Glutamatergic neuron (in vitro differentiated cells): ENCODE measurements around the gene CIAO3. TPM values are rescaled to one million over a fixed set of nuclear protein-coding genes. Genes with fewer than 3 reads are reported as not detected.
"Not testable (repeated sequence)": the region's sequence is repeated elsewhere in the genome, so short reads cannot be mapped to it uniquely, and the experiment has no call there.

Source experiments
- DNase-seq: peaks from one replicate; pipeline ENCODE4 v3.0.0; 2022
- H3K27ac Mint-ChIP-seq: one replicate; pipeline ENCODE4 v1.8.0; 2020; ENCODE audit warnings: mild to moderate bottlenecking, mixed read lengths, inconsistent platforms; ENCODE audit not compliant: unreplicated experiment
- H3K27me3 Mint-ChIP-seq: one replicate; pipeline ENCODE4 v1.8.0; 2020; ENCODE audit warnings: mild to moderate bottlenecking, moderate library complexity, mixed read lengths, inconsistent platforms; ENCODE audit not compliant: unreplicated experiment
- H3K36me3 Mint-ChIP-seq: one replicate; pipeline ENCODE4 v1.8.0; 2020; ENCODE audit warnings: mild to moderate bottlenecking, mixed read lengths, inconsistent platforms; ENCODE audit not compliant: unreplicated experiment
- H3K4me1 Mint-ChIP-seq: one replicate; pipeline ENCODE4 v1.8.0; 2020; ENCODE audit warnings: mild to moderate bottlenecking, low read depth, mixed read lengths, inconsistent platforms; ENCODE audit not compliant: unreplicated experiment
- H3K4me3 Mint-ChIP-seq: one replicate; pipeline ENCODE4 v1.8.0; 2020; ENCODE audit warnings: mild to moderate bottlenecking, mixed read lengths, inconsistent platforms; ENCODE audit not compliant: unreplicated experiment
- H3K9me3 Mint-ChIP-seq: one replicate; pipeline ENCODE4 v1.8.0; 2020; ENCODE audit warnings: mild to moderate bottlenecking, moderate library complexity, mixed read lengths, inconsistent platforms; ENCODE audit not compliant: unreplicated experiment
- total RNA-seq: library from RNA; stranded (reverse); fragmentation: NEBNext Ultra II Directional; extraction: Animal tissue kit (Norgen Biotek cat#: 25700); gene quantifications from one replicate; pipeline ENCODE4 v1.2.1, GENCODE V29; 2021; ENCODE audit not compliant: unreplicated experiment
- TF ChIP-seq, protein P1 (sequence below): fragments of 200-600 bp; sonication (generic); IDR thresholded peaks from one replicate; pipeline ENCODE4 v1.5.0; 2021; ENCODE audit not compliant: partially characterized antibody, unreplicated experiment

CIAO3 gene
- total RNA-seq, 1 donor from 2014 or later = 49.5 TPM

DNA sequence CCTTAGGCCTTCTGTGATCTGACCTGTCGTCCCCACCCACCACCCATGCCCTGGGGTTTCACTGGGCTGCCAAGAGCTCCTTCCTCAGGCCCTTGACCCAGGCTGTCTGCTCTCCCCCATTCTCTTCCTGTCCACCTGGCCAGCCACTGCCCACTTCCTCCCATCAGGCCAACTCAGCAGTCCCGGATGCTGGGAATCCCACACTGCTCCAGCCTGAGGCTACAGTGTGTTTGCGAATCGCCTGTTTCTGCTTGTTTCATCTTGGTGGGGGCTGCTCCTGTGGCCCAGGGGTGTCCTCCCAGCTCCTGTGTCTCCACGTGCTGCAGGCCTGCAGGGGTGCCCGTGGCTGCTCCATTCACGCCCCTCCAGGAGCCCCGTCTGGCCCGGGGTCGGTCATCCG is 26.7 kb downstream of the CIAO3 start:
- TF ChIP-seq, protein P1, sequence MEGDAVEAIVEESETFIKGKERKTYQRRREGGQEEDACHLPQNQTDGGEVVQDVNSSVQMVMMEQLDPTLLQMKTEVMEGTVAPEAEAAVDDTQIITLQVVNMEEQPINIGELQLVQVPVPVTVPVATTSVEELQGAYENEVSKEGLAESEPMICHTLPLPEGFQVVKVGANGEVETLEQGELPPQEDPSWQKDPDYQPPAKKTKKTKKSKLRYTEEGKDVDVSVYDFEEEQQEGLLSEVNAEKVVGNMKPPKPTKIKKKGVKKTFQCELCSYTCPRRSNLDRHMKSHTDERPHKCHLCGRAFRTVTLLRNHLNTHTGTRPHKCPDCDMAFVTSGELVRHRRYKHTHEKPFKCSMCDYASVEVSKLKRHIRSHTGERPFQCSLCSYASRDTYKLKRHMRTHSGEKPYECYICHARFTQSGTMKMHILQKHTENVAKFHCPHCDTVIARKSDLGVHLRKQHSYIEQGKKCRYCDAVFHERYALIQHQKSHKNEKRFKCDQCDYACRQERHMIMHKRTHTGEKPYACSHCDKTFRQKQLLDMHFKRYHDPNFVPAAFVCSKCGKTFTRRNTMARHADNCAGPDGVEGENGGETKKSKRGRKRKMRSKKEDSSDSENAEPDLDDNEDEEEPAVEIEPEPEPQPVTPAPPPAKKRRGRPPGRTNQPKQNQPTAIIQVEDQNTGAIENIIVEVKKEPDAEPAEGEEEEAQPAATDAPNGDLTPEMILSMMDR = no peak

DNA sequence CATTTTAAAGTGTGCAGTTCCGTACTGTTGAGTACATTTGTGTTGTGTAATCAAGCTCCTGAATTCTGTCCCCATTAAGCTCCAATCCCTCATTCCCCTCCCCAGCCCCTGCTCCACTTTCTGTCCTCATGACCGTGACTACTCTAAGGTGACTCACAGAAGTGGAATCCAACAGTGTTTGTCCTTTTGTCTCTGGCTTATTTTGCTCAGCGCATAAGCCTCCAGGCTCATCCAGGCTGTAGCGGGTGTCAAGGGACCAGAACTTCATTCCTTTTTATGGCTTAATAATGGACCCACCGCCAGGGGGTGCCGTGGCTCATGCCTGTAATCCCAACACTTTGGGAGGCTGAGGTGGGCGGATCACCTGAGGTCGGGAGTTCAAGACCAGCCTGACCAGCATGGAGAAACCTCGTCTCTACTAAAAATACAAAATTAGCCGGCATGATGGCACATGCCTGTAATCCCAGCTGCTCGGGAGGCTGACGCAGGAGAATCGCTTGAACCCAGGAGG is 28.0 kb downstream of the CIAO3 start:
- Mint-ChIP-seq H3K4me1 (peaks cover 20% of the 10 kb centered on the region), H3K4me3 (peak overlapping the region; percentile 58), H3K9me3 (peaks cover 15% of the 10 kb centered on the region), H3K27ac (peak overlapping the region; percentile 48), H3K27me3 (peaks cover 24% of the 10 kb centered on the region)
- H3K36me3 Mint-ChIP-seq, DNase-seq: not testable (repeated sequence)
- TF ChIP-seq, protein P1 = peak; percentile 71

More for the DNA sequence above, 26.7 kb downstream of the CIAO3 start:
- Mint-ChIP-seq H3K4me1 (peaks cover 19% of the 10 kb centered on the region), H3K9me3 (peaks cover 13% of the 10 kb centered on the region), H3K36me3 (no peaks in the 10 kb centered on the region), H3K27me3 (peaks cover 18% of the 10 kb centered on the region), H3K4me3 (peak overlapping the region; percentile 59), H3K27ac (peak overlapping the region; percentile 76)
- no peak for DNase-seq

DNA sequence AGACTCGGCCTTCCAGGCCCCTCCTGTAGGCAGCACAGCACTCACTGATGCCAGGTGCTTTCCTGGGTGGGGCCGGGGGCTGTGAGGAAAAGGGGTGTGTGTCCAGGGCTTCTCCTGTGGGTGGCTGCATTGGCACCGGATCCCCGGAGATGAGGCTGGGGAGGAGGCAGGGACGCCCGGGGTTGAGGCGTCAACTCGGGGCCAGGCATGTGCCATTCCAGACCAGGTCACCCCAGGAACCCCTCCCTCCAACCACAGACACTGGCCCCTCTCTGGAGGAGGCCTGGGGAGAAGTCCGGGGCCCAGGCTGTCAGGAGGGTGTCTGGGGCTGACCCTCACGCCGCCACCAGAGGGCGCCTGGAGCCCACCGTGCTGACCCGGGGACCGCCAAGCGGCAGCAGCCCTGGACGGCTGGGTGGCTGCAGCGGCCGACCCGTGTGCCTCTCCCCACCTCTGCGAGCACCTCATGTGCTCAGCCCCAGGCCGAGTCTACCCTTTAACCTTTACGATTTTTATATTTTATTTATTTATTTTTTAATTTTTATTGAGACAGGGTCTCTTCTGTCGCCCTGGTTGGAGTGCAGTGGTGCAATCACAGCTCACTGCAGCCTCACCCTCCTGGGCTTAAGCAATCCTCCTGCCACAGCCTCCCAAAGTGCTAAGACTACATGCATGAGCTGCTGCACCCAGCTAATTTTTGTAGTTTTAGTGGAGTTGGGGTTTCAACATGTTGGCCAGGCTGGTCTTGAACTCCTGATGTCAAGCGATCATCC is 29.1 kb downstream of the CIAO3 start:
- peak; percentile 93 for DNase-seq
- Mint-ChIP-seq H3K27me3 (peaks cover 26% of the 10 kb centered on the region), H3K4me1 (peaks cover 20% of the 10 kb centered on the region), H3K9me3 (peaks cover 21% of the 10 kb centered on the region), H3K27ac (no peak overlapping the region), H3K36me3 (no peaks in the 10 kb centered on the region), H3K4me3 (no peak overlapping the region)
- TF ChIP-seq, protein P1 = peak; percentile 95

DNA sequence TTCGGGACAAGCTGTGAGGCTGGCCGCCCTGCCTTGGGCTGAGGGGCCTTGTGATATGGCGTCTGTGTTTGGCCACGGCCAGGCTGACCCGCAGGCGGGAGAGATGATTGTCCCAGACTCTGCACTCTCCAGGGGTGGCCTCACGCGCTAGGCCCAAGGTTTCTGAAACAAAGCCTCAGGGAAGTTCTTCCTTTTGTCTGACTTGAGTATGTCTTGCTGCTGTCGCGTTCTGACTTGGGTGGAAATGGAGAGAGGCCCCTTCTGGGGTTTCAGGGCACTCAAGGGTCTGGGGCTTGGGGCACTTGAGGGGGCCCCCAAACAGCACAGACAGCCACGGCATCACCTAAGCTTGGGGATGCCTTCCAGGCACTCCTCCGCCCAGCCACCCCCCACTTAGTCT is 29.7 kb downstream of the CIAO3 start:
- Mint-ChIP-seq H3K27ac (peak overlapping the region; percentile 98), H3K4me1 (peaks cover 20% of the 10 kb centered on the region), H3K27me3 (peaks cover 23% of the 10 kb centered on the region), H3K9me3 (peaks cover 23% of the 10 kb centered on the region), H3K36me3 (no peaks in the 10 kb centered on the region), H3K4me3 (no peak overlapping the region)
- no peak for DNase-seq
- TF ChIP-seq, protein P1 = no peak

DNA sequence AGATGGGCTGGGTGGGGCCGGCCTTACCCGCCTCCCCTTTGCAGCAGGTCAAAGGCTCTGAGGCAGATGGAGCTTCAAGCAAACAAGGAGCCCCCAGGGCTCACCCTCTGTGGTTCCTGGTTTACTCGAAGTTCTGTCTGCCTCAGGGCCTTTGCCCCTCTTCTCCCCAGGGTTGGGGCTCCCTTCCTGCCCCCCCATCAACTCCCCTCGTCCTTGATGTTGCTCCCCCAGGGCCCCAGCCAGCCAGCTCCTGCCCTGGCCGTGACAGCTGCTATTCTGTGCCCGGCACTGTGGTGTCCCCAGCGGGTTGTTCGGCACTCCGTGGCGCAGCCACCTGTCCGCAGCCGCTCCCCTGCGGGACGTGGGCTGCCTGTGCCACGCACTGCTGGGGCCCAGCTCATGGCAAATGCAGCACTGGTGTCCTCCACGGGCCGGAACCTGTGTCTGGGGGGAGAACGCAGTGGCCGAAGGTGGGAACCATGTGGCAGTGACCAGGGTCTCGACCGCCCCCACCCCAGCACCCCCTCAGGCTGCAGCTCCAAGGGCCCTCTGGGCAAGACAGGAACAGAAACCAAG is 30.2 kb downstream of the CIAO3 start:
- H3K27ac Mint-ChIP-seq = peak overlapping the region; percentile 98
- H3K36me3 Mint-ChIP-seq = no peaks in the 10 kb centered on the region
- peaks cover 20% of the 10 kb centered on the region for H3K4me1 Mint-ChIP-seq
- TF ChIP-seq, protein P1 = no peak
- H3K4me3 Mint-ChIP-seq = peak overlapping the region; percentile 80
- peaks cover 23% of the 10 kb centered on the region for H3K27me3 Mint-ChIP-seq
- no peak for DNase-seq
- H3K9me3 Mint-ChIP-seq = peaks cover 23% of the 10 kb centered on the region
